Lower lobe of right lung (tissue), 2 donors: ENCODE results near the gene TEKTIP1. TPM values are rescaled to one million over a fixed set of nuclear protein-coding genes. Genes with fewer than 3 reads are reported as not detected.
"Not testable (repeated sequence)": the region's sequence is repeated elsewhere in the genome, so short reads cannot be mapped to it uniquely, and the experiment has no call there.

Source experiments
- ATAC-seq, 2 donors: fragments of 200-7000 bp; cut with Tn5 transposase; one replicate each; pipeline ENCODE4 v1.9.1; 2020 to 2022; ENCODE audit warnings: mild to moderate bottlenecking in 2 of 2, moderate library complexity in 2 of 2
- DNase-seq: peaks from one replicate; pipeline ENCODE4 v3.0.0-alpha.2; 2020
- H3K27ac ChIP-seq: fragments of 200-600 bp; one replicate; pipeline ENCODE4 v1.8.0; 2022
- H3K27me3 ChIP-seq: fragments of 200-600 bp; one replicate; pipeline ENCODE4 v1.8.0; 2022; ENCODE audit warnings: low read depth
- H3K36me3 ChIP-seq: fragments of 200-600 bp; one replicate; pipeline ENCODE4 v1.8.0; 2022; ENCODE audit warnings: mild to moderate bottlenecking
- H3K4me1 ChIP-seq: fragments of 200-600 bp; one replicate; pipeline ENCODE4 v1.8.0; 2022
- H3K4me3 ChIP-seq: fragments of 200-600 bp; one replicate; pipeline ENCODE4 v1.8.0; 2022; ENCODE audit warnings: mild to moderate bottlenecking
- H3K9me3 ChIP-seq: fragments of 200-600 bp; one replicate; pipeline ENCODE4 v1.8.0; 2022
- CTCF ChIP-seq: fragments of 200-600 bp; IDR thresholded peaks from one replicate; pipeline ENCODE4 v1.8.0; 2022; ENCODE audit warnings: antibody characterized with exemption, mild to moderate bottlenecking
- intact Hi-C: fragments of 100-400 bp; cut with DNase I; formaldehyde crosslinking; loops from one replicate; pipeline ENCODE4 v1.11.0; 2022
- total RNA-seq: library from RNA; stranded (reverse); fragmentation: NEBNext Ultra II Directional; extraction: Animal tissue kit (Norgen Biotek cat#: 25700); gene quantifications from one replicate; pipeline ENCODE4 v1.2.1, GENCODE V29; 2021
- donor health status: DM: no; HTN: yes; CAD: no; lungs with severe emphysema.

The TEKTIP1 gene
- total RNA-seq, 1 donor from 2014 or later = 2.2 TPM

- intact Hi-C loops = no loop called here
- Histone ChIP-seq H3K36me3 (peaks cover 18% of the 10 kb centered on the region), H3K4me1 (peaks cover 20% of the 10 kb centered on the region), H3K27ac (peak within 1 kb of the TSS; percentile 88), H3K9me3 (no peaks in the 10 kb centered on the region), H3K27me3 (no peaks in the 10 kb centered on the region), H3K4me3 (peak within 1 kb of the TSS; percentile 87)
- ATAC-seq = peak; percentile 97 to 98
- peak; percentile 7 for TF ChIP-seq CTCF
- DNase-seq = peak; percentile 99
Measured at GRCh38 chr19:3505598-3506383, 33.2 kb upstream of the TEKTIP1 start, which contains the start of gene FZR1. TSS of gene FZR1 (plus strand) at chr19:3506311. CDS start at chr19:3522990, 16,679 bp downstream.

DNA sequence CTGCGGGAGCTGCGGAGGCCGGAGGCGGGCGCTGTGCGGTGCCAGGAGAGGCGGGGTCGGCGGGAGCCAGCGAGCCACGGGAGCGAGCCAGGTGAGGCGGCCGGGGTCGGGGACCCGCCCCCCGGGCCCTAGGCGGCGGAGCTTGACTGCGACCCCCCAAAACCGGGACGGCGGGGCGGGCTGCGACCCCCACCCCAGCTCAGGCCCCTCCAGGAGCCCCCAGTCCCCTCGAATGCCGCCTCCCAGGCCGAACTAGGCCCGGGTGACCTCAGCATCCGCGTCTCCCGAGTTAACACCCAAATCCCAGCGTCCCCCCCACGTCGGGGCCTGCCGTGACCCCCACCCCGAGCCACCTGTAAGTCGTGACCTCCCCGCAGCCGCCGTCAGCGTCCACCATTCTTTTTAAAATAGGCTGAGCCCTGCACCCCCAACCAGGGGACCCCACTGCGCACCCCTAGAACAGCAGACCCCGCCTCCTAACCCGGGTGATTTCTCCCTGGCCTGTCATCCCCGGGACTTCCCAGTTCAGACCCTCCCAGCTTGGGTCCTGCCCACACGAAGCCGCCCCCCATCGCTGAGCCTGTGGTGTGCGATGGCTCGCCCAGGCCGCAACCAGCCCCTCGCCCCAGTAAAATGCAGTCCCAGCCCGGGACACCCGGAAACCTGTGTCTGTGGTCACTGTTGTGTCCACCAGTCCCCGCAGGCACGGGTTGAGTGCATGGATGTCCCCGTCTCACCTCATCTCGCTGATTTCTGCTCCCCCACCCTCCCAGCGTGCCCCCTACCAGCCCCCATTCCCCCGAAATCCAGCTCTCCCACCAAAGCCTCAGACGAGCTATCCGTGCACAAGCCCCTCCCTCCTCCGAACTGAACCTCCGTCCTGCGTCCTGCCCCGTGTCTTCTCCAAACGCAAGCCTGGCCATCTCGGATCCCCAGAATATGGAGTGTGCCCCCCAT lies 32.3 kb upstream of the TEKTIP1 start:
- Histone ChIP-seq H3K4me1 (peaks cover 16% of the 10 kb centered on the region), H3K27ac (peak overlapping the region; percentile 88), H3K9me3 (no peaks in the 10 kb centered on the region), H3K4me3 (peak overlapping the region; percentile 87), H3K36me3 (peaks cover 27% of the 10 kb centered on the region), H3K27me3 (no peaks in the 10 kb centered on the region)
- peak; percentile 69 for DNase-seq
- intact Hi-C loops = no loop called here
- ATAC-seq = peak; percentile 1 to 3
- no peak for TF ChIP-seq CTCF

DNA sequence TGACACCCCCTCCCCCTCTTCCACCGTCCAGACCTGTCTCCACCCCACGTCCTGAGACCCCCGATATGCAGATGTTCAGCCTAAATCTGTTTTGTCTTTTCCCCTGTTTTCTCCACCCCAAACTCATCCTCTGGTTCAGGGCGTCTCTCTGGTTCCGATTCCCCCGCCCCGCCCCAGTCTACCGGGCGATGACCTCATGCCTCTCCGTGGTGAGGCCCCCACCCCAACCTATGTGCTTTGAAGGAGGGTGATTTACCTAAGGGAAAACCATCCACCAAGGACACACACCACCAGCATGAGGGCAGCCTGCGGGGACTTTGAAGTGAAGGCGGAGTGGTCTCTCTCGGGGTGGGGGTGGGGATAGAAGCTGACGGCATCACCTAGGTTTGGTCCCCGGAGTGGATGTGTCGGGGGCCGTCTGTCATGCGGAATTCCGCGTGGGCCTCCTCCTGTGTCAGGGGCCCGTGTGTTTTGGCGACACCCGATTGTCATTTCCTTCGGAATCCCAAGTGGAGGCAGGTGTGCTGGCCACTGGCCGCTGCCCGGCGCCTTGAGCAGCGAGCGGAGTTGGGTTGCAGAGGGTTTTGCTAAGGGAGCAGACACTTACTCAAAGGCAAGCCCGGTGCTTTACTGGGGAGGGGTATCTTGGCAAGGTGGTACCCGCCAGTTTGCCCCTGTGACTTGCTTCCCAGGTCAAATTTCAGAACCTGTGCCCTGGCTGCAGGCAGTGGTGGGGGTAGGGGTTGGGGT lies 31.4 kb upstream of the TEKTIP1 start:
- peaks cover 33% of the 10 kb centered on the region for H3K36me3 ChIP-seq
- ATAC-seq (no peak), DNase-seq (no peak)
- H3K27me3 ChIP-seq = no peaks in the 10 kb centered on the region
- peaks cover 16% of the 10 kb centered on the region for H3K4me1 ChIP-seq
- peak overlapping the region; percentile 6 for H3K27ac ChIP-seq
- no peak for TF ChIP-seq CTCF
- no peaks in the 10 kb centered on the region for H3K9me3 ChIP-seq
- intact Hi-C loops = no loop called here
- H3K4me3 ChIP-seq = peak overlapping the region; percentile 87

DNA sequence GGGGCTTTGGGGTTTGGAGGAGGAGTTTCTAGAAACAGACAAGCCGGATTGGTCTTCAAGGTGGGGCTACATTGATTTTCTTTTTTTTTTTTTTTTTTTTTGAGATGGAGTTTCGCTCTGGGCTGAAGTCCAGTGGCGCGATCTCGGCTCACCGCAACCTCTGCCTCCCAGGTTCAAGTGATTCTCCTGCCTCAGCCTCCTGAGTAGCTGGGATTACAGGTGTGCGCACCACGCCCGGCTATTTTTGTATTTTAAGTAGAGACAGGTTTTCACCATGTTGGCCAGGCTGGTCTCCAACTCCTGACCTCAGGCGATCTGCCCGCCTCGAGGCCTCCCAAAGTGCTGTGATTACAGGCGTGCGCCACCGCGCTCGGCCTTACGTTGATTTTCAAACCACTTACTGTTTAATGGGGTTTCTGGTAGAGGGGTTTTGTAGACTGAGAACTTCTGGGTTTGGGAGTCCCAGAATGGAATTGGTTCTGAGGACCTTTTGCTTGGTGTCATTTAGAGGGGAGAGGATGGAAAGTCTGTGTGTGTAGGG lies 30.8 kb upstream of the TEKTIP1 start:
- intact Hi-C loops, H3K9me3 ChIP-seq, H3K27me3 ChIP-seq, DNase-seq, H3K4me3 ChIP-seq, ATAC-seq, H3K27ac ChIP-seq: not testable (repeated sequence)
- Histone ChIP-seq H3K4me1 (peaks cover 16% of the 10 kb centered on the region), H3K36me3 (peaks cover 33% of the 10 kb centered on the region)

DNA sequence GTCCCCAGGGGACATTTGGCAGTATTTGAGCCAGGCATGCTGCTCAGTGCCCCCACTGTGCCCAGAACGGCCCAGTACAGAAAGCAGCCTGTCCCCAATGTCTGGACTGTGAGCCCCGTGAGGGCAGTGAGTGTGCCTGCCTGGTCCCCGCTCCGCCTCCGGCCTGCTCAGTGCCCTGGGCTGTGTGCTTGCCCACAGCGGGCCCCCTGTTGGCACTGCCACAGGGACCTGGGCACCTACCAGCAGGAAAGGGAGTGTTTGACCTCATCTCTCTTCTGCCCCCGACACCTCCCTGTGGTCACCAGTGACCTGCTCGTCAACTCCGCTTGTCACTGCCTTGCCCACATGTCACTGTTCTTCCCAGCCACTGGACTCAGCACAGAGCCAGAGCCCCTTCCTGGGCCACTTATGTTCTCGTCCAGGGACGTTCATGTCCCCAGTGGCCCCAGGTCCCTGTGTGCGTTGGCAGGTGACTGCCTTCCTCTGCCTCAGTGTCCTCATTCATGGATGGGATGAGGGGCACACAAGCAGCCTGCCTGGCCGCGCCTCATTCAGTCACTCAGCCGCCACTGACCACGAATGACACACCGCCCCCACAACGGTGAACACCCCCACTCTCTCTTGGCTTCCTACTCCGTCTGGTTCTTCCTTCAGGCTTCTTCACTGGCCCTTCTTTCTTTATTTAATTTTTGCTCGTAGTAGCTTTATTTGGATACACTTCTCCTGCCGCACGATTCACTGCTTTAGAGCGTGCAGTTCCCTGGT lies 30.0 kb upstream of the TEKTIP1 start:
- no peak for DNase-seq
- H3K36me3 ChIP-seq = peaks cover 33% of the 10 kb centered on the region
- H3K27ac ChIP-seq = no peak overlapping the region
- no peak for TF ChIP-seq CTCF
- no peaks in the 10 kb centered on the region for H3K27me3 ChIP-seq
- H3K4me3 ChIP-seq = no peak overlapping the region
- no peak for ATAC-seq
- intact Hi-C loops = no loop called here
- H3K4me1 ChIP-seq = peaks cover 16% of the 10 kb centered on the region
- no peaks in the 10 kb centered on the region for H3K9me3 ChIP-seq
